H1 (cell line): Measurements from ENCODE around the gene SELPLG. TPM values are rescaled to one million over a fixed set of nuclear protein-coding genes. Genes with fewer than 3 reads are reported as not detected.

ENCODE experiments used
- CTCF ChIA-PET: fragments of 300-600 bp; sonication (Branson Sonifier 250); formaldehyde crosslinking; loops from one replicate; lab custom pipeline; 2021; ENCODE audit not compliant: partially characterized antibody; lab: Charles Lee
- POLR2A ChIA-PET: fragments of 300-600 bp; sonication (Branson Sonifier 250); formaldehyde crosslinking; loops from one replicate; lab custom pipeline; 2021; ENCODE audit warnings: inconsistent platforms; ENCODE audit not compliant: partially characterized antibody; lab: Charles Lee
- DNase-seq, 2 experiments: peaks; one replicate each; pipeline versions ENCODE4 v3.0.0 to v3.0.0-alpha.2; 2010 to 2022; ENCODE audit warnings: low spot score in 2 of 2, low read depth in 1 of 2, mixed read lengths in 1 of 2
- FAIRE-seq: peaks from 2 replicates; lab custom pipeline; 2011; peaks lifted over from hg19 to GRCh38; lab: Jason Lieb, UNC
- H2AFZ ChIP-seq: 2 replicates; pipeline ENCODE4 v1.8.1; 2012; ENCODE audit warnings: low read length, inconsistent platforms
- H2AK5ac ChIP-seq: 2 replicates; pipeline ENCODE4 v1.6.1; 2013; ENCODE audit warnings: low read depth, low read length
- H2BK120ac ChIP-seq: replicated peaks from 2 replicates; pipeline ENCODE3; 2013; ENCODE audit warnings: low read depth, low read length, inconsistent platforms
- H2BK12ac ChIP-seq: 2 replicates; pipeline ENCODE4 v1.6.1; 2013; ENCODE audit warnings: low read depth, low read length
- H2BK15ac ChIP-seq: 2 replicates; pipeline ENCODE4 v1.6.1; 2013; ENCODE audit warnings: low read length
- H2BK20ac ChIP-seq: 2 replicates; pipeline ENCODE4 v1.6.1; 2013; ENCODE audit warnings: low read length
- H2BK5ac ChIP-seq: 2 replicates; pipeline ENCODE4 v1.6.1; 2013; ENCODE audit warnings: low read depth, low read length
- H3K14ac ChIP-seq: 2 replicates; pipeline ENCODE4 v1.6.1; 2013; ENCODE audit warnings: inconsistent platforms; ENCODE audit not compliant: insufficient read length
- H3K18ac ChIP-seq: 2 replicates; pipeline ENCODE4 v1.6.1; 2013; ENCODE audit warnings: low read length; ENCODE audit errors: extremely low read depth
- H3K23ac ChIP-seq: 2 replicates; pipeline ENCODE4 v1.6.1; 2013; ENCODE audit warnings: inconsistent platforms; ENCODE audit not compliant: insufficient read length
- H3K23me2 ChIP-seq: 2 replicates; pipeline ENCODE4 v1.6.1; 2013; ENCODE audit warnings: low read depth, low read length
- H3K27ac ChIP-seq: 2 replicates; pipeline ENCODE4 v1.6.1; 2011; ENCODE audit warnings: low read depth, low read length, inconsistent platforms
- H3K27me3 ChIP-seq, 4 experiments: replicated peaks in 1 of 4; 1 replicate in 1 of 4; 2 replicates in 3 of 4; pipeline versions ENCODE4 v1.6.1 to v1.8.1; 2011 to 2013; ENCODE audit warnings: low read length in 3 of 4, mild to moderate bottlenecking in 3 of 4, inconsistent platforms in 2 of 4, mixed read lengths in 2 of 4, moderate library complexity in 1 of 4; ENCODE audit not compliant: control insufficient read depth in 3 of 4, insufficient read depth in 3 of 4; ENCODE audit errors: extremely low read depth in 1 of 4
- H3K36me3 ChIP-seq, 4 experiments: 2 replicates each; pipeline versions ENCODE4 v1.6.1 to v1.8.1; 2011 to 2013; ENCODE audit warnings: mild to moderate bottlenecking in 4 of 4, low read length in 3 of 4, moderate library complexity in 2 of 4, control low read depth in 1 of 4, inconsistent platforms in 1 of 4; ENCODE audit not compliant: insufficient read depth in 4 of 4, control insufficient read depth in 2 of 4
- H3K4ac ChIP-seq: replicated peaks from 2 replicates; pipeline ENCODE3; 2013; ENCODE audit warnings: low read length, low read depth, mixed read lengths, inconsistent platforms; ENCODE audit not compliant: insufficient read length
- H3K4me1 ChIP-seq, 4 experiments: replicated peaks in 1 of 4; 1 replicate in 1 of 4; 2 replicates in 3 of 4; pipeline versions ENCODE4 v1.6.1 to v1.8.1; 2011 to 2013; ENCODE audit warnings: low read length in 3 of 4, inconsistent platforms in 2 of 4, mixed read lengths in 1 of 4; ENCODE audit not compliant: insufficient read depth in 4 of 4, control insufficient read depth in 3 of 4
- H3K4me2 ChIP-seq, 2 experiments: 2 replicates each; pipeline versions ENCODE4 v1.6.1 to v1.8.1; 2011 to 2013; ENCODE audit warnings: low read depth in 2 of 2, low read length in 2 of 2, control low read depth in 1 of 2, inconsistent platforms in 1 of 2, mild to moderate bottlenecking in 1 of 2; ENCODE audit not compliant: insufficient read depth in 1 of 2
- H3K4me3 ChIP-seq, 4 experiments: fragments of 200-600, 300-600 bp in 1 of 4; sonication (generic), shearing (Covaris generic), sonication (Bioruptor Twin) in 1 of 4; 2 replicates each; pipeline versions ENCODE4 v1.5.1 to v1.8.1; 2011 to 2016; ENCODE audit warnings: low read length in 4 of 4, low read depth in 3 of 4, control low read depth in 2 of 4, inconsistent platforms in 2 of 4, mild to moderate bottlenecking in 2 of 4, mixed read lengths in 1 of 4, moderate library complexity in 1 of 4; ENCODE audit not compliant: insufficient read depth in 2 of 4; ENCODE audit errors: extremely low read depth in 1 of 4
- H3K56ac ChIP-seq: replicated peaks from 2 replicates; pipeline ENCODE3; 2013; ENCODE audit warnings: low read depth, mild to moderate bottlenecking, mixed read lengths, low read length, inconsistent platforms; ENCODE audit not compliant: insufficient read length
- H3K79me1 ChIP-seq: 2 replicates; pipeline ENCODE4 v1.6.1; 2013; ENCODE audit warnings: low read depth, low read length, control low read depth
- H3K79me2 ChIP-seq, 2 experiments: 2 replicates each; pipeline versions ENCODE4 v1.6.1 to v1.8.1; 2012 to 2013; ENCODE audit warnings: low read length in 2 of 2, mild to moderate bottlenecking in 2 of 2, inconsistent platforms in 1 of 2; ENCODE audit not compliant: insufficient read depth in 2 of 2, control insufficient read depth in 1 of 2
- H3K9ac ChIP-seq, 4 experiments: replicated peaks in 1 of 4; 1 replicate in 1 of 4; 2 replicates in 3 of 4; pipeline versions ENCODE4 v1.6.1 to v1.8.1; 2011 to 2013; ENCODE audit warnings: low read depth in 3 of 4, low read length in 3 of 4, control low read depth in 2 of 4, mild to moderate bottlenecking in 2 of 4, moderate library complexity in 2 of 4, inconsistent platforms in 1 of 4; ENCODE audit errors: extremely low read depth in 1 of 4
- H3K9me3 ChIP-seq, 2 experiments: 2 replicates each; pipeline versions ENCODE4 v1.6.1 to v1.8.1; 2012 to 2013; ENCODE audit warnings: mild to moderate bottlenecking in 2 of 2, moderate library complexity in 2 of 2, control low read depth in 1 of 2, inconsistent platforms in 1 of 2, low read depth in 1 of 2, low read length in 1 of 2, mixed read lengths in 1 of 2; ENCODE audit not compliant: insufficient read depth in 2 of 2
- H4K20me1 ChIP-seq, 2 experiments: replicated peaks in 1 of 2; 2 replicates each; pipeline versions ENCODE3 to v1.8.1; 2011 to 2013; ENCODE audit warnings: inconsistent platforms in 2 of 2, low read length in 2 of 2, mild to moderate bottlenecking in 1 of 2; ENCODE audit not compliant: insufficient read depth in 2 of 2, control insufficient read depth in 1 of 2
- H4K5ac ChIP-seq: 2 replicates; pipeline ENCODE4 v1.6.1; 2013; ENCODE audit warnings: low read length, low read depth, mixed read lengths, inconsistent platforms; ENCODE audit not compliant: insufficient read length
- H4K8ac ChIP-seq: 2 replicates; pipeline ENCODE4 v1.8.0; 2013; ENCODE audit warnings: mild to moderate bottlenecking, moderate library complexity, low read length, inconsistent platforms; ENCODE audit not compliant: insufficient read depth; ENCODE audit errors: extremely low read depth
- H4K91ac ChIP-seq: replicated peaks from 2 replicates; pipeline ENCODE3; 2013; ENCODE audit warnings: low read length, mixed read lengths, inconsistent platforms; ENCODE audit not compliant: insufficient read length
- CBX8 ChIP-seq: fragments of 300-800, 300-1000 bp; sonication (generic); IDR thresholded peaks from 2 replicates; pipeline ENCODE4 v1.7.1; 2016; ENCODE audit warnings: low read depth, low read length, borderline replicate concordance
- HDAC2 ChIP-seq, 2 experiments: fragments of 300-600 bp in 1 of 2; sonication (generic) in 1 of 2; IDR thresholded peaks; 2 replicates each; pipeline ENCODE4 v1.6.1; 2011 to 2012; ENCODE audit warnings: low read depth in 2 of 2, low read length in 2 of 2, mild to moderate bottlenecking in 2 of 2, moderate library complexity in 2 of 2, borderline replicate concordance in 1 of 2, inconsistent platforms in 1 of 2
- JUND ChIP-seq: IDR thresholded peaks from 2 replicates; pipeline ENCODE4 v1.6.1; 2011; ENCODE audit warnings: mild to moderate bottlenecking, improper control_type of control experiment, low read length
- KDM4A ChIP-seq: IDR thresholded peaks from one replicate; pipeline ENCODE4 v1.7.1; 2012; ENCODE audit warnings: low read depth, mild to moderate bottlenecking, moderate library complexity, low read length, inconsistent platforms; ENCODE audit not compliant: severe bottlenecking
- NANOG ChIP-seq: IDR thresholded peaks from 2 replicates; pipeline ENCODE4 v1.6.1; 2011; ENCODE audit warnings: low read length, low read depth, mild to moderate bottlenecking, inconsistent platforms; ENCODE audit not compliant: insufficient read depth, poor library complexity, severe bottlenecking
- POLR2AphosphoS5 ChIP-seq: IDR thresholded peaks from 2 replicates; pipeline ENCODE4 v1.6.1; 2011; ENCODE audit warnings: low read depth, low read length
- RFX5 ChIP-seq: IDR thresholded peaks from 2 replicates; pipeline ENCODE4 v1.6.1; 2011; ENCODE audit warnings: low read depth, low read length, improper control_type of control experiment, borderline replicate concordance
- SRF ChIP-seq: IDR thresholded peaks from 2 replicates; pipeline ENCODE4 v1.6.1; 2011; ENCODE audit warnings: mild to moderate bottlenecking, low read depth, low read length, moderate library complexity
- TAF7 ChIP-seq: optimal IDR thresholded peaks from 2 replicates; pipeline ENCODE3; 2011; ENCODE audit warnings: low read depth, mild to moderate bottlenecking, inconsistent platforms, low read length, moderate library complexity, borderline replicate concordance
- WGBS, 2 experiments: shearing (Covaris generic) in 1 of 2; methylation state at CpG; one replicate each; pipeline versions ENCODE4 v1.1.6 to v1.1.7; 2013 to 2015; ENCODE audit warnings: low lambda C conversion rate in 2 of 2, mixed read lengths in 2 of 2, inconsistent platforms in 1 of 2, low coverage in 1 of 2, missing lambda C conversion rate in 1 of 2; ENCODE audit not compliant: insufficient replicate concordance in 2 of 2, insufficient coverage in 1 of 2, insufficient read length in 1 of 2; ENCODE audit errors: extremely low coverage in 1 of 2, missing lambda C conversion rate in 1 of 2; 5-methylcytosine and 5-hydroxymethylcytosine counted together
- polyA plus RNA-seq, 7 experiments: library from polyadenylated mRNA; depleted of rRNA in 3 of 7; stranded (reverse) in 5 of 7; unstranded in 2 of 7; fragments of >200 nt in 5 of 7; fragments of 200-250 nt in 2 of 7; gene quantifications; 1 replicate in 5 of 7; 2 replicates in 1 of 7; 4 replicates in 1 of 7; pipeline versions ENCODE4 v1.2.1 to v1.2.3, GENCODE V29; 2011 to 2013; ENCODE audit warnings: missing spikeins in 2 of 7, mixed read lengths in 2 of 7
- total RNA-seq: library from RNA; stranded (reverse); fragmentation: NEBNext Ultra II Directional; extraction: Animal tissue kit (Norgen Biotek cat#: 25700); gene quantifications from 2 replicates; pipeline ENCODE4 v1.2.1, GENCODE V29; 2021
- TF ChIP-seq, protein P1 (sequence below): IDR thresholded peaks from 2 replicates; pipeline ENCODE4 v1.6.1; 2012; ENCODE audit warnings: inconsistent platforms

SELPLG gene
- total and polyA plus RNA-seq, 2 of the 8 experiments (the other 6 are each of a cell fraction or from before 2014, with no cell fraction given): 0.18 TPM; not detected in 1

DNA sequence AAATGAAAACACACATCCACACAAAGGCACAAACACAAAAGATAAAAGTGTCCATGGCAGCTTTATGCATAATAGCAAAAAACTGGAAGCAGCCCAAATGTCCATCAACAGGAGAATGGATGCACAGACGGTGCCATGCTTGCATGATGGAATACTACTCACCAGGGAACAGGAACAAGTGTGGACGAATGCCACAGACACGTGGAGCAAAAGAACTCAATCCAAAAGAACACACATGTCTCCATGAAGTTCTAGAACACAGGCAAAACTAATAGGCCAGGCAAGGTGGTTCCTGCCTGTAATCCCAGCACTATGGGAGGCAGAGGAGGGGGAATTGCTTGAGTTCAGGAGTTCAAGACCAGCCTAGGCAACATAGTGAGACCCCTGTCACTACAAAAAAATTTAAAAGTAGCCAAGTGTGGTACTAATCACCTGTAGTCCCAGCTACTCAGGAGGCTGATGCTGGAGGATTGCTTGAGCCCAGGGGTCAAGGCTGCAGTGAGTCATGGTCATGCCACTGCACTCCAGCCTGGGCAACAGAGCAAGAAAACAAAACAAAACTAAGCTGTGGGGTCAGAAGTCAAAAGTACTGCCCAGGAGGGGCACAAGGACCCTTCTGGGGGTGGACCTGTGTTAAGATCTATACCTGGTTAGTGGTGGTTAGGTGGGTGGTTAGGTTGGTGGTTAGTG lies 28.5 kb downstream of the SELPLG start:
- H2BK15ac ChIP-seq: no peak overlapping the region
- FAIRE-seq: peak; percentile 39
- 85% methylated on average over 3 of the region's 3 CpGs; no CpG with 5 or more reads in 1 of the 2 experiments for WGBS, 2 experiments
- TF ChIP-seq JUND (no peak), KDM4A (no peak), POLR2AphosphoS5 (no peak), RFX5 (no peak), NANOG (no peak), TAF7 (no peak), HDAC2 (IDR thresholded peaks at IDR 0.05; ENCODE audit: borderline replicate concordance in 1 of 2, low read depth in 2 of 2, low read length in 2 of 2) (no peak), CBX8 (no peak), SRF (no peak)
- TF ChIP-seq, protein P1, sequence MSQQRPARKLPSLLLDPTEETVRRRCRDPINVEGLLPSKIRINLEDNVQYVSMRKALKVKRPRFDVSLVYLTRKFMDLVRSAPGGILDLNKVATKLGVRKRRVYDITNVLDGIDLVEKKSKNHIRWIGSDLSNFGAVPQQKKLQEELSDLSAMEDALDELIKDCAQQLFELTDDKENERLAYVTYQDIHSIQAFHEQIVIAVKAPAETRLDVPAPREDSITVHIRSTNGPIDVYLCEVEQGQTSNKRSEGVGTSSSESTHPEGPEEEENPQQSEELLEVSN: no peak

More for the DNA sequence above, 28.5 kb downstream of the SELPLG start:
- Histone ChIP-seq H3K79me1 (no peaks in the 10 kb centered on the region), H4K8ac (no peak overlapping the region), H3K4ac (no peak overlapping the region), H2BK20ac (no peak overlapping the region), H3K9ac (no peak overlapping the region), H2BK12ac (no peak overlapping the region), H4K20me1 (no peaks in the 10 kb centered on the region), H3K4me2 (no peak overlapping the region), H4K5ac (no peak overlapping the region), H2BK120ac (no peak overlapping the region), H3K4me1 (peaks cover 0 to 8% (median 0%) of the 10 kb centered on the region in 4 experiments; a peak in 2 of 7 replicates), H2AK5ac (no peak overlapping the region), H3K56ac (no peak overlapping the region), H3K36me3 (no peaks in the 10 kb centered on the region), H4K91ac (no peak overlapping the region), H3K18ac (no peak overlapping the region), H3K27ac (no peak overlapping the region), H2AFZ (no peak overlapping the region), H3K4me3 (no peak overlapping the region), H3K14ac (no peak overlapping the region), H3K27me3 (no peaks in the 10 kb centered on the region), H3K23me2 (peaks cover 9% of the 10 kb centered on the region; the same call in 1 of the 2 replicates), H2BK5ac (no peak overlapping the region), H3K79me2 (no peaks in the 10 kb centered on the region), H3K23ac (no peak overlapping the region), H3K9me3 (no peaks in the 10 kb centered on the region)
- DNase-seq: no peak
- POLR2A ChIA-PET: interaction anchor here (0.5 to 1.6 kb wide), 5 partner anchors 8 to 867 kb away, joined by 3 to 7 read pairs (median 4); no protein-coding TSS in a partner anchor
- CTCF ChIA-PET: interaction anchor here (0.8 to 22.5 kb wide), 6 partner anchors 12 to 154 kb away, joined by 3 to 523 read pairs (median 7); partner anchors contain the start of genes ISCU and SART3
